H1 (cell line): Measurements from ENCODE around the gene CYB561D2. TPM values are rescaled to one million over a fixed set of nuclear protein-coding genes. Genes with fewer than 3 reads are reported as not detected.

ENCODE experiments used
- CTBP2 ChIP-seq: IDR thresholded peaks from 2 replicates; pipeline ENCODE4 v1.7.0; 2011; ENCODE audit warnings: borderline replicate concordance, mild to moderate bottlenecking, moderate library complexity, mixed read lengths, low read length; ENCODE audit not compliant: insufficient read depth, insufficient read length
- JUND ChIP-seq: IDR thresholded peaks from 2 replicates; pipeline ENCODE4 v1.6.1; 2011; ENCODE audit warnings: mild to moderate bottlenecking, improper control_type of control experiment, low read length
- PHF8 ChIP-seq: fragments of 200-600 bp; sonication (generic); conservative IDR thresholded peaks from 2 replicates; pipeline ENCODE4 v1.7.1; 2012; ENCODE audit warnings: low read depth, mild to moderate bottlenecking, inconsistent platforms, low read length, moderate library complexity
- RAD21 ChIP-seq, 2 experiments: IDR thresholded peaks in 1 of 2; conservative IDR thresholded peaks in 1 of 2; 2 replicates each; pipeline ENCODE4 v1.6.1; 2011; ENCODE audit warnings: low read depth in 2 of 2, low read length in 2 of 2, improper control_type of control experiment in 1 of 2, inconsistent platforms in 1 of 2, mild to moderate bottlenecking in 1 of 2, moderate library complexity in 1 of 2
- SP1 ChIP-seq: IDR thresholded peaks from 2 replicates; pipeline ENCODE4 v1.6.1; 2011; ENCODE audit warnings: low read depth, low read length
- SP4 ChIP-seq: IDR thresholded peaks from 2 replicates; pipeline ENCODE4 v1.6.1; 2012; ENCODE audit warnings: low read length, inconsistent platforms
- TBP ChIP-seq: IDR thresholded peaks from 2 replicates; pipeline ENCODE4 v1.6.1; 2011; ENCODE audit warnings: low read depth, low read length, improper control_type of control experiment
- USF2 ChIP-seq: IDR thresholded peaks from 2 replicates; pipeline ENCODE4 v1.6.1; 2011; ENCODE audit warnings: low read length, improper control_type of control experiment
- polyA plus RNA-seq, 7 experiments: library from polyadenylated mRNA; depleted of rRNA in 3 of 7; stranded (reverse) in 5 of 7; unstranded in 2 of 7; fragments of >200 nt in 5 of 7; fragments of 200-250 nt in 2 of 7; gene quantifications; 1 replicate in 5 of 7; 2 replicates in 1 of 7; 4 replicates in 1 of 7; pipeline versions ENCODE4 v1.2.1 to v1.2.3, GENCODE V29; 2011 to 2013; ENCODE audit warnings: missing spikeins in 2 of 7, mixed read lengths in 2 of 7
- total RNA-seq: library from RNA; stranded (reverse); fragmentation: NEBNext Ultra II Directional; extraction: Animal tissue kit (Norgen Biotek cat#: 25700); gene quantifications from 2 replicates; pipeline ENCODE4 v1.2.1, GENCODE V29; 2021

Gene CYB561D2
- total and polyA plus RNA-seq, 2 of the 8 experiments (the other 6 are each of a cell fraction or from before 2014, with no cell fraction given) = 9.8 to 34.0 TPM

- TF ChIP-seq CTBP2 (no peak), TBP (no peak), USF2 (no peak), SP4 (no peak), PHF8 (no peak), JUND (no peak), SP1 (no peak), RAD21 (IDR thresholded peaks at IDR 0.05 in 1 of 2, conservative IDR thresholded peaks at IDR 0.05 in 1 of 2; ENCODE audit: low read depth in 2 of 2, low read length in 2 of 2) (no peak)
- TF ChIP-seq, all 59 proteins: peak for 0
Observed at GRCh38 chr3:50351323-50351697, 648 bp downstream of the CYB561D2 start (continued).
